SKM-1 (cell line): Measurements from ENCODE around the gene NEUROG2.
"Not testable (repeated sequence)": the region's sequence is repeated elsewhere in the genome, so short reads cannot be mapped to it uniquely, and the experiment has no call there.

Experiments
- DNase-seq: peaks from one replicate; lab custom pipeline; 2025; ENCODE audit not compliant: unreplicated experiment; lab: John Stamatoyannopoulos, UW

The NEUROG2 gene

GRCh38 chr4:112516066-112516470 is at the start of gene NEUROG2:
TSS of gene NEUROG2 (minus strand) at chr4:112516180. CDS start at chr4:112515475, 705 bp downstream.
- DNase-seq, result no peak

GRCh38 chr4:112564706-112565270 is 48.8 kb upstream of the NEUROG2 start:
- no peak for DNase-seq

GRCh38 chr4:112563431-112564200 is 47.6 kb upstream of the NEUROG2 start:
- DNase-seq, result no peak

GRCh38 chr4:112562254-112562879 is 46.4 kb upstream of the NEUROG2 start:
- DNase-seq, result no peak

- DNase-seq, result peak; percentile 23
These were observed 44.1 kb upstream of the NEUROG2 start for GRCh38 chr4:112560084-112560483.

- DNase-seq, result no peak
These were observed 43.1 kb upstream of the NEUROG2 start for GRCh38 chr4:112559053-112559452.

- DNase-seq, result no peak
These were observed 41.9 kb upstream of the NEUROG2 start for GRCh38 chr4:112557676-112558411.

GRCh38 chr4:112554271-112554670 is 38.3 kb upstream of the NEUROG2 start:
- not testable (repeated sequence) for DNase-seq

GRCh38 chr4:112552668-112553067 is 36.7 kb upstream of the NEUROG2 start:
- DNase-seq, result no peak

GRCh38 chr4:112550728-112551127 is 34.7 kb upstream of the NEUROG2 start:
- DNase-seq, result no peak

- no peak for DNase-seq
These were observed 30.5 kb upstream of the NEUROG2 start for GRCh38 chr4:112546476-112546875.

GRCh38 chr4:112545346-112545745 is 29.4 kb upstream of the NEUROG2 start:
- DNase-seq, result no peak

- DNase-seq, result no peak
These were observed 24.7 kb upstream of the NEUROG2 start for GRCh38 chr4:112540695-112541094.

GRCh38 chr4:112536123-112536522 is 20.1 kb upstream of the NEUROG2 start:
- DNase-seq, result no peak

- DNase-seq, result no peak
These were observed 16.3 kb upstream of the NEUROG2 start for GRCh38 chr4:112532267-112532666.

- DNase-seq, result no peak
These were observed 15.2 kb upstream of the NEUROG2 start for GRCh38 chr4:112531146-112531545.

GRCh38 chr4:112526061-112526460 is 10.1 kb upstream of the NEUROG2 start:
- DNase-seq, result no peak

GRCh38 chr4:112523764-112524505 is 8.0 kb upstream of the NEUROG2 start:
- DNase-seq, result peak; percentile 33

GRCh38 chr4:112523008-112523721 is 7.2 kb upstream of the NEUROG2 start:
- peak; percentile 33 for DNase-seq

- DNase-seq, result not testable (repeated sequence)
These were observed 6.5 kb upstream of the NEUROG2 start for GRCh38 chr4:112522431-112522830.
